ENCODE results near the gene SNX18. TPM values are rescaled to one million over a fixed set of nuclear protein-coding genes. Genes with fewer than 3 reads are reported as not detected.
"Not testable (repeated sequence)": the region's sequence is repeated elsewhere in the genome, so short reads cannot be mapped to it uniquely, and the experiment has no call there.

Gene SNX18
- total and polyA plus RNA-seq, 10 donors: 4.8 to 82.5 (median 68.1) TPM

GRCh38 chr5:54535149-54535844 lies 17.7 kb downstream of the SNX18 start:
- Histone ChIP-seq H3K27ac (peak overlapping the region in 3 of 8 donors; percentile 30 to 46 (median 38)), H3K4me3 (no peak overlapping the region), H3K36me3 (peaks cover 0 to 27% (median 0%) of the 10 kb centered on the region in 6 donors), H3K27me3 (replicated peaks in 1 of 7) (no peaks in the 10 kb centered on the region), H3K9me3 (no peaks in the 10 kb centered on the region), H3K4me1 (peaks cover 22 to 98% (median 67%) of the 10 kb centered on the region in 6 donors)
- TF ChIP-seq POLR2AphosphoS5 (IDR thresholded peaks at IDR 0.05): no peak
- TF ChIP-seq CTCF (IDR thresholded peaks at IDR 0.05 in 8 of 11, conservative IDR thresholded peaks at IDR 0.05 in 3 of 11): no peak
- TF ChIP-seq POLR2A (IDR thresholded peaks at IDR 0.05): no peak
- intact Hi-C loops (cut with DNase I; ENCODE audit: low total_unique reads): no loop called here
- DNase-seq: no peak
- WGBS, 5 donors: 91 to 98% (median 97%) methylated on average over 4 of the region's 4 CpGs

- H3K27me3 ChIP-seq (replicated peaks in 1 of 7); H3K4me3 ChIP-seq; H3K9me3 ChIP-seq; DNase-seq; H3K27ac ChIP-seq; intact Hi-C loops (cut with DNase I; ENCODE audit: low total_unique reads): not testable (repeated sequence)
- 87 to 95% (median 95%) methylated on average over 6 of the region's 6 CpGs for WGBS, 5 donors
- Histone ChIP-seq H3K36me3 (peaks cover 0 to 27% (median 0%) of the 10 kb centered on the region in 6 donors), H3K4me1 (peaks cover 20 to 98% (median 66%) of the 10 kb centered on the region in 6 donors)
These were observed 18.8 kb downstream of the SNX18 start for GRCh38 chr5:54536375-54536774.

GRCh38 chr5:54536861-54537260 lies 19.3 kb downstream of the SNX18 start:
- WGBS, 5 donors: 68 to 98% (median 93%) methylated on average over 4 of the region's 4 CpGs
- intact Hi-C loops (cut with DNase I; ENCODE audit: low total_unique reads): not testable (repeated sequence)

GRCh38 chr5:54537725-54538124 lies 20.2 kb downstream of the SNX18 start:
- peak overlapping the region in 6 of 8 donors; percentile 25 to 51 (median 36) for H3K27ac ChIP-seq
- WGBS, 5 donors: 67 to 85% (median 76%) methylated on average over 2 of the region's 2 CpGs

More at GRCh38 chr5:54536861-54537260, 19.3 kb downstream of the SNX18 start:
- peak overlapping the region in 3 of 8 donors; percentile 36 to 51 (median 47) for H3K27ac ChIP-seq
- H3K27me3 ChIP-seq (replicated peaks in 1 of 7); DNase-seq; H3K4me3 ChIP-seq; H3K9me3 ChIP-seq: not testable (repeated sequence)
- H3K36me3 ChIP-seq: peaks cover 0 to 22% (median 0%) of the 10 kb centered on the region in 6 donors
- peaks cover 20 to 98% (median 66%) of the 10 kb centered on the region in 6 donors for H3K4me1 ChIP-seq

More at GRCh38 chr5:54537725-54538124, 20.2 kb downstream of the SNX18 start:
- H3K27me3 ChIP-seq (replicated peaks in 1 of 7): no peaks in the 10 kb centered on the region
- DNase-seq: no peak
- TF ChIP-seq POLR2A (IDR thresholded peaks at IDR 0.05) (no peak), POLR2AphosphoS5 (IDR thresholded peaks at IDR 0.05) (no peak), CTCF (IDR thresholded peaks at IDR 0.05 in 8 of 11, conservative IDR thresholded peaks at IDR 0.05 in 3 of 11) (no peak)
- peaks cover 0 to 21% (median 0%) of the 10 kb centered on the region in 6 donors for H3K36me3 ChIP-seq
- intact Hi-C loops (cut with DNase I; ENCODE audit: low total_unique reads): no loop called here
- H3K9me3 ChIP-seq: no peaks in the 10 kb centered on the region
- H3K4me1 ChIP-seq: peaks cover 16 to 98% (median 66%) of the 10 kb centered on the region in 6 donors
- H3K4me3 ChIP-seq: peak overlapping the region in 1 of 8 donors; percentile 28

All from spleen (tissue), 11 donors.